ENCODE data around the gene TIMP1. TPM values are rescaled to one million over a fixed set of nuclear protein-coding genes. Genes with fewer than 3 reads are reported as not detected.

TIMP1 gene
- total and polyA plus RNA-seq, 10 of the 15 experiments (the other 5 are each of a cell fraction or from before 2014, with no cell fraction given), result 101 to 341 (median 134) TPM

GRCh38 chrX:47632666-47633065 lies 50.4 kb downstream of the TIMP1 start (continued):
- TF ChIP-seq ATF2 (IDR thresholded peaks at IDR 0.05; ENCODE audit: low read length), result no peak

- Histone ChIP-seq H3K4me2 (ENCODE audit: control insufficient read depth, insufficient read depth) (no peak overlapping the region), H3K79me2 (ENCODE audit: control insufficient read depth, insufficient read depth, low read length) (no peaks in the 10 kb centered on the region), H2AFZ (ENCODE audit: control insufficient read depth, low read depth, low read length) (no peak overlapping the region), H3K4me3 (no peak overlapping the region), H3K9ac (ENCODE audit: control insufficient read depth, insufficient read depth, low read length) (no peak overlapping the region), H3K27ac (ENCODE audit: control insufficient read depth, insufficient read depth) (peak overlapping the region; percentile 87), H3K27me3 (replicated peaks in 1 of 2; ENCODE audit: control insufficient read depth in 2 of 2, insufficient read depth in 2 of 2, low read length in 1 of 2) (no peaks in the 10 kb centered on the region), H4K20me1 (ENCODE audit: control insufficient read depth, insufficient read depth) (no peaks in the 10 kb centered on the region), H3K4me1 (ENCODE audit: control insufficient read depth, insufficient read depth, low read length) (peaks cover 28% of the 10 kb centered on the region), H3K9me3 (replicated peaks; ENCODE audit: control insufficient read depth, insufficient read depth, low read length) (no peaks in the 10 kb centered on the region), H3K36me3 (ENCODE audit: control insufficient read depth in 2 of 2, insufficient read depth in 2 of 2, low read length in 1 of 2) (peaks cover 0 to 4% of the 10 kb centered on the region in 2 experiments; a peak in 3 of 4 replicates)
- SMC1A ChIA-PET (ENCODE audit: uncharacterized antibody, unreplicated experiment), result interaction anchor here (0.6 to 1.4 kb wide), 4 partner anchors 9 to 416 kb away, joined by 3 to 4 read pairs (median 4); no protein-coding TSS in a partner anchor
- intact Hi-C loops (cut with micrococcal nuclease; ENCODE audit: unreplicated experiment) (loop anchor here (10.0 kb wide), 1 partner anchor 149 kb away; the partner anchor contains the start of gene ZNF41), in situ Hi-C loops (cut with MboI) (no loop called here)
- POLR2A ChIA-PET, result interaction anchor here (0.9 kb wide), 2 partner anchors 10 to 67 kb away, joined by 3 to 4 read pairs; no protein-coding TSS in a partner anchor
- DNase-seq (ENCODE audit: low read depth, low spot score), result no peak
- no TSS peak for BruUV-seq (replicated peaks)
- FAIRE-seq, result no peak
- WGBS (ENCODE audit: insufficient coverage, insufficient replicate concordance, low lambda C conversion rate, missing lambda C conversion rate), result 53% methylated on average over 14 of the region's 14 CpGs
- CTCF ChIA-PET, result interaction anchor here (0.5 to 0.9 kb wide), 3 partner anchors 9 to 251 kb away, joined by 3 to 5 read pairs (median 3); no protein-coding TSS in a partner anchor
- ATAC-seq, result no peak; the same call in 2 of the 3 replicates
- RAD21 ChIA-PET (ENCODE audit: unreplicated experiment), result interaction anchor here (1.5 to 2.1 kb wide), 2 partner anchors 10 to 14 kb away, joined by 5 to 6 read pairs; no protein-coding TSS in a partner anchor
- TF ChIP-seq RELA (IDR thresholded peaks at IDR 0.05; ENCODE audit: borderline replicate concordance, partially characterized antibody) (no peak), MLLT1 (IDR thresholded peaks at IDR 0.05) (peak; percentile 53), NRF1 (conservative IDR thresholded peaks at IDR 0.05; ENCODE audit: low read depth, low read length) (no peak), SMAD1 (IDR thresholded peaks at IDR 0.05; ENCODE audit: low read depth, partially characterized antibody) (peak; percentile 96), CHD2 (IDR thresholded peaks at IDR 0.05; ENCODE audit: borderline replicate concordance, low read depth, low read length) (no peak), SRF (IDR thresholded peaks at IDR 0.05; ENCODE audit: low read depth in 2 of 2, low read length in 2 of 2) (no peak), RAD21 (IDR thresholded peaks at IDR 0.05; ENCODE audit: insufficient read depth, low read depth, low read length) (no peak), ZBED1 (IDR thresholded peaks at IDR 0.05; ENCODE audit: borderline replicate concordance) (peak; percentile 89; the same call in 1 of the 2 replicates), CREM (IDR thresholded peaks at IDR 0.05; ENCODE audit: low read depth) (no peak; the same call in 1 of the 2 replicates), ATF2 (IDR thresholded peaks at IDR 0.05; ENCODE audit: low read length) (peak; percentile 95), BACH1 (IDR thresholded peaks at IDR 0.05; ENCODE audit: borderline replicate concordance) (peak; percentile 18; the same call in 1 of the 2 replicates), NFIC (IDR thresholded peaks at IDR 0.05; ENCODE audit: low read depth, low read length) (0 out of 2 replicates have a peak, but pooled peaks have one; percentile 49), HDAC6 (IDR thresholded peaks at IDR 0.05; ENCODE audit: unreplicated experiment) (no peak), PKNOX1 (IDR thresholded peaks at IDR 0.05) (peak; percentile 78), SIX5 (IDR thresholded peaks at IDR 0.05; ENCODE audit: low read depth, low read length, severe bottlenecking) (no peak)
Measured at GRCh38 chrX:47633689-47634590, 51.7 kb downstream of the TIMP1 start.

Data from GM12878 (cell line).